ENCODE results near the gene ADAP1.

DNA sequence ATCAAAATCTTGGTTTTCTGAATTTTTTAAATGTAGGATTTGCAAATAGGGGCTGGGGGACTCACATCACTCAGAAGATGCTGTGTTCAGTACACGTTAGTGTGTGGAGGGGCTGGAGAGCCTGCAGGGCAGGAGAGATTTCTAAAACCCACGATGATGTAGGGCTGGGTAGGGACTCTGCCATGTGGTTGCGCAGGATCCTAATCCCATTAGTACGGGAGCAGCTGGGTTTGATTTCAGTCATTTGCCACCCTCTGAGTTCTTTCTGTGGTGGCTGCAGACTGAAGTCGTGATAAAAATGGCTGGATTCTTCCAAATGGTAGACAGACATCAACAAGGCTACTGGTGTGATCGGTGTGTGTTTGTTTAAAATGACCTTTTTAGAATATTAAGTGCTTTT is 92.3 kb downstream of the ADAP1 start:
- TF ChIP-seq, protein P1, sequence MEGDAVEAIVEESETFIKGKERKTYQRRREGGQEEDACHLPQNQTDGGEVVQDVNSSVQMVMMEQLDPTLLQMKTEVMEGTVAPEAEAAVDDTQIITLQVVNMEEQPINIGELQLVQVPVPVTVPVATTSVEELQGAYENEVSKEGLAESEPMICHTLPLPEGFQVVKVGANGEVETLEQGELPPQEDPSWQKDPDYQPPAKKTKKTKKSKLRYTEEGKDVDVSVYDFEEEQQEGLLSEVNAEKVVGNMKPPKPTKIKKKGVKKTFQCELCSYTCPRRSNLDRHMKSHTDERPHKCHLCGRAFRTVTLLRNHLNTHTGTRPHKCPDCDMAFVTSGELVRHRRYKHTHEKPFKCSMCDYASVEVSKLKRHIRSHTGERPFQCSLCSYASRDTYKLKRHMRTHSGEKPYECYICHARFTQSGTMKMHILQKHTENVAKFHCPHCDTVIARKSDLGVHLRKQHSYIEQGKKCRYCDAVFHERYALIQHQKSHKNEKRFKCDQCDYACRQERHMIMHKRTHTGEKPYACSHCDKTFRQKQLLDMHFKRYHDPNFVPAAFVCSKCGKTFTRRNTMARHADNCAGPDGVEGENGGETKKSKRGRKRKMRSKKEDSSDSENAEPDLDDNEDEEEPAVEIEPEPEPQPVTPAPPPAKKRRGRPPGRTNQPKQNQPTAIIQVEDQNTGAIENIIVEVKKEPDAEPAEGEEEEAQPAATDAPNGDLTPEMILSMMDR (IDR thresholded peaks at IDR 0.05) = no peak
- TF ChIP-seq POLR2A (IDR thresholded peaks at IDR 0.05) = no peak
